DMS53 treated with DMSO at 0.1 percent for 48 hours (cell line): ENCODE results near the gene COL6A2.
"Not testable (repeated sequence)": the region's sequence is repeated elsewhere in the genome, so short reads cannot be mapped to it uniquely, and the experiment has no call there.

ENCODE experiments used
- DNase-seq: peaks from one replicate; lab custom pipeline; 2025; ENCODE audit not compliant: unreplicated experiment; lab: John Stamatoyannopoulos, UW

COL6A2 gene

DNA sequence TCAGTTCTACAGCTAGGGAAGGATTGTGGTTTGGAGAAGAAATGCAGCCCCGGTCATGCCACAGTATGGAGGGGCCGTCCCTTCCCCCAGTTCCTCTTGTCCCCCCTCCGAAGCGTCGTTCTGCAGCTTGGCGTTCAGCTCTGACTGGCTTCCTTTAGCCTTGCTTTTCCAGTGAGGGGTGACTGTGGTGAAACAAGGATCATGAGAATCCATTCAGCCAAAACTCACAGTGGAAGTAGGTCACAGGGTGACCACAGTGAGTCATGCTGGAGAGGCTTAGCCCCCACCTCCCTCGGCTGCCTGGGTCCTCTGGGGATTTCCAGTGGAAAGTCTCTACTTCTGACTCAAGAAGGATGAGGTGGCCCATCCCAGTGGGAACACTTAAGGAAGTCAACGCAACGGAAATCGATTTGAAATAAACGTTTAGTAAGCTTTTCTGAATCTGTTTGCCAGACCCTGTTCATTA lies 37.3 kb upstream of the COL6A2 start:
- no peak for DNase-seq

DNA sequence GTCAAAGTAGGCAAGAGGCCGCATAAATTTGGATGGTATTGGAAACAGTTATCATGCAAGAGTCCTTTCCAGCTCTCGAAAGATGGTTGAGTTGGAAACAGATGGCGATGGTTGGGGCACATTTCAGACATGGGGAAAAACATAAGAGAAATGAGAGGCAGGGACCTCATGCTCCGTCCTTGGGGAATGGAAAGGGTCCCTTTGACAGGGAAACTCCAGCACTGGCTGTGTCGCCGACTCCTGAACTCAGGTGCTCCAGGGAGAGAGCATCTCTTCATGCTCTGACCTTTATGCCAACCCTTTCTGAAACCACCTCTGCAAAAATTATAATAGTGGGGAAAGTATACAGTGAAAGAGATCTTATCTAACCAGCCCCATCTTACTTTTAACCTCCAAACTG lies 36.8 kb upstream of the COL6A2 start:
- no peak for DNase-seq

DNA sequence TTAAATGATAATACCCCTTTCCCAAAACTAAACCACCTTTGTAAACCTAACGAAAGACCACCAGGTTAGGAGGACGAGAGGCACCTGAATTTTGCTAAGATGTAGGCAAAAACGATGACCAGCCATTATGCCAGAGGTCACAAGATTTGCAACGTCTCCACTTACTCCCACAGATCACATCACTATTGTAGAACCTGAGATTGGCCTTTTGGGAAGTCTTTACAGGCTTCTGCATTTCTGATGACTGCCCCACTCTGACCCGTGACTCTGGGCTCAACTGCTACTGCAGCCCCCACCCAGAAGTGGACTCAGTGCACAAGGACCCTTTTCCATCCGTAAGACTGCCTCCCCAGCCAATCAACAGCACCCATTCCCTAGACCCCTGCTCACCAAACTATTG lies 36.4 kb upstream of the COL6A2 start:
- DNase-seq: no peak

DNA sequence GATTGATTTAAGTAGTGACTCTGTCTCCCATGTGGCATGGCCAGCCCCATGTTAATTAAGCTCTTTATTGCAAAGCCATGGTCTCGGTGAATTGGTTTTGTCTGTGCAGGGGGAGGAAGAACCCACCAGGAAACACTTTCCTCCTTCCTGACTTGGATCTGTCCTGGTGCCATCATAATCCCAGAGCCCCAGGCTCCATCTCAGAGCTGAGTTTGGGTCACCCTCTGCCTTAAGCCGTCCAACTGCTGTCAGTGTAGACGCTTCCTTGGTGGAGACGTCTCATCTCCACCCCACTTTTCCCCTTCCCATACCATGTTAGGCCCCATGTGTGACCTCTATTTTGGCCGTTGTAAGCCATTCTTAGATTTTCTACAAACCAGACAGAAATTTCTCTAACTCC lies 36.0 kb upstream of the COL6A2 start:
- no peak for DNase-seq

DNA sequence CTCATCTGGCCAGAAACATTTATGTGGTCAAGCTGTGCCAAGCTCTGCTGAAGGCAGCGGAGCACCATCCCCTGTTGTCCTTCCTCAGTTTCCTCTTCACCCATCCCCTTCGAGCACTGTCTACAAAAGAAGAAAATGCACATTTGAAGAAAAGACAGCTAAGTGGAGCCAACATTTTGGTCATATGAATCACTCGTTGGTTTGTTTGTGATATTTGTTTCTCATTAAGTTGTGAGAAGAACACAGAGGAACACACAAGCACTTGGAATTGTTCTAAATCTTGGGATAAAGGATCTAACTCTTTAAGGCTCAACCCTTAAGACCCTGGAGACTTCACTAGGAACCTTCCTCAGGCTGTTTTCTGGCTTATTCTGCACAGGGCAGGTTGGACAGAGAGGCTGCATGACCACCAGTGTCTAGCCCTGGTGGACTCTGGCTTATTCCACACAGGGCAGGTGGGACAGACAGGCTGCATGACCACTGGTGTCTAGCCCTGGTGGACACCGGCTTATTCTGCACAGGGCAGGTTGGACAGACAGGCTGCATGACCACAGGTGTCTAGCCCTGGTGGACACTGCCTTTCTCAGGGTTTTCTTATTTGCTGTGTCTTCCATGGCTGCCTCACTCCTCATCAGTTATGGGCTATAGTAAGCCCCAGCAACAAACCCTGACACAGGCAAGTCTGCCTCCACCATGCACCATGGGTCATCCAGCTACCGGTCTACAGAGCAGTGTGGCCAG lies 35.3 kb upstream of the COL6A2 start:
- DNase-seq: no peak

DNA sequence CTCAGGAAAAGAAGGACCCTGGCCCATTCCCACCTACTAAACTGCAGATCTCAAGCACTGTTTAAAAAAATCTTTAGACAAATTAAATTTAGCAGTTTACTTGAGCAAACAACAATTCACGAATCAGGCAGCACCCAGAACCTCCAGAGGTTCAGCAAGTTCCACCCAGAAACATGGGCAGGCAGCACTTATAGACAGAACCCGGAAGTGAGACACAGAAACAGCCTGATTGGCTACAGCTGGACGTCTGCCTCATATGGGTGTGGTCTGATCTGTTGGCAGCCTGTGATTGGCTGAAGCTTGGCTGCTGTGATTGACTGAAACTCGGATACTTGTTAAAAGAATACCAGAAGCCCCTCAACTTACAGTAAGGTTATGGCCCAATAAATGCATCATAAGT lies 34.7 kb upstream of the COL6A2 start:
- DNase-seq: no peak

DNA sequence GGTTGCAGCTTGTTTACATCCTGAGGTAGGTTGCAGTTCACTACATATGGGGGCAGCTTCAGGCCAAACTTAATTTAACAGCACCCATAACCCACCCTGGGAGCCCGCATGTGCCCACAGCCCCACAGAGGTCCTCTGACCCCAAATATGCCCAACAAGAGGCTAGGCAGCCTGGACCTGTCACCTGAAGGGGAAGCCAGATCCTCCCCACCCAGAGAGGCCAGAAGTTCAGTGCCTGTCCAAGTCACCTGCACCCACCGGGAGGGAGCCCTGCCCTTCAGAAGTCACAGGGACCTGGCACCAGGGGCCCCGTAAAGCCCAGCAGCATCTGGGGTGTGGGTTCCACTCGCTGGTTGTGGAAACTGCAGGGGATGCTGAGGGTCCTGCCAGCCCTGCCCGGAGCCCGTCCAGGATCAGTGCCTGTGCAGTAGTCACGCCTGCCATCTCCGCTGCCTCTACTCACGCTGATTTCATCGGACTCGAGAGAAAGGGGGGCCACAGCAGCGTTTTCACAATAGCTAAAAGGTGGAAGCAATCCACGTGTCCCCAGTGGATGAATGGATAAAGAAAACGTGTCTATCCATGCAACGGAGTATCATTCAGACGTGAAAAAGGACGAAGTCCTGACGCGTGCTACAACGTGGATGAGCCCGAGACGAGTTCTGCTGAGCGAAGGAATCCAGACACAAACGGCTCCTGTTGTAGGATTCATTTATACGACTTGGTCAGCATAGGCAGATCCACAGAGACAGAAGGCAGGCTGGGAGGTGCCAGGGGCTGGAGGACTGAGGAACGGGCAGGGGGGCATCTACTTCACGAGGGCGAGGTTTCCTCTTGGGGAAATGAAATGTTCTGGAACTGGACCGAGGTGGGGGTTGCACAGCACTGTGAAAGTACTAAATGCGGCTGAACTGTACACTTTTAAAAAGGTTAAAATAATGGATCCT lies 33.9 kb upstream of the COL6A2 start:
- no peak for DNase-seq

DNA sequence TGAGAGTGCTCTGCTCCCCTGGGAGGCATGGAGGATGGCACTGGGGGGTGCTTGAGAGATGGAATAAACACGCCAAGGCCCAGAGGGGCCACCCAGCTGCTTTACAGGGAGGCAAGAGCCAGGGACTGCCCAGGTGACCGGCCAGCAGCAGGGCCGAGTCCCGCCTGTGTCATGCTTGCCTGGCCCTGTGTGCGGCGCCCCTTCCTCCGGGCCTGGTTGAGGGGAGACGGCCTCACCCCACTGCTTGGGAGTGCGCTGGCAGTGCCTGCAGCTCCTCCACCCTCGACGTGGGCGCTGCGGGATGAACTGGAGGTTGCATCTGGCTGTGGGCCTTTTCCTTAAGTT lies 33.1 kb upstream of the COL6A2 start:
- DNase-seq: no peak

DNA sequence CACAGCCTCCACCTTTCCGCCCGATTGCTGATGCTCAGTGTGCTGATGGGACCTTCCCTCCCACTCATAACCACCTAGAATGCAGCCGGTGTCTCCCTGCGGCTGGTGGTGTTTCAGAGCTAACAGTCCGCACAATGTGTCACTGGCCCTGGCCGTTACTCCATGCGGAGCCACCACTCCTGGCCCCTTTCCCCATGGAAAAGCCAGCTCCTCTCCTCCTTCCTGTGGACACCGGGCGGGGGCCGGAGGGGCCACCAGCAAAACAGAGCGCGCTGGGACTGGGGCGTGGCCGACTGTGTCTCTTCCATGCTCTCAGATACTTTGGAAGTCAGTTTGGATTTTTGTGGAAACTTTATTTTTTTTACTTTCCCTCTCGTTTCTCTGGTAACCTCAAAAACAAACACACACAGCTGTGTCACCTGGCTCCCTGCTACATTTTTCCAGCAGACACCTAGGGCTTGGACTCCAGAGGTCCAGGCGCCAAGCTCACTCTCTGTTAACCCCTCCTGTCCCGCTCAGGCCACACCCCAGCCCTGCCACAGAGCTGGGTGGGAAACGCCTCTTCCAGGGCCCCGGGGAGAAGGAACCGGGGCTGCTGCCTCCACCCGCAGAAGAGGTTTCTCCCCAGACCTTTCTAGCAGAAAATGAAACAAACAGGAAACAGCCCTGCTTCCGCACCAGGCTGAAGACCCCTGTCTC lies 32.5 kb upstream of the COL6A2 start:
- no peak for DNase-seq

DNA sequence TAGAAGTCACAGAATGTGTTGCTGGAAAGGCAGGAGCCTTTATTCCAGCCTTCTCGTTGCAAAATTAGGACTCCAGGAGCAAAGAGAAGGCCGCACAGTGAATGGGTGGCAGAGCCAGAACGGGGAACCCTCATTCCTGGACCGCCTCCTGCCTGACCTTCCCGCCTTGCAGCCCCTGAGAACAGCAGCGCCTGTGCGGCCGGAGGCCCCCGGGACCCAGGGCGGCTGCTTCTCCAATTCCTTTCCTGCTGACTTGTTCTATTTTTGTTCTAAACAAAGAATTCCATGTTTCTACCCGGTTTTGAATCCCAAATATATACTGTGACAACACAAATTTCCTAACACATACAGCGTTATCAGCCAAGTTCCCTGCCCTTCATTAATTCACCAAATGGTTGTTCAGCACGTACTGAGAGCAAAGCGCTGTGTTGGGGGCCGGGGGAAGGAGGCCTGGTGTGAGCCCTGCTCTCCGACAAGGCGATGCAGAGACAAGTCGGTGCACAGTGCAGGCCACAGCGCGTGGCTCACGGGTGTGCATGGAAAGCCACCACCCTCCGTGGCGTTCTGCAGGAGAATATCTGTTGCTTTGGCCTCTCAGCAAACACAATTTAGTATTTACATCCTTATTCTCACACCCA lies 31.9 kb upstream of the COL6A2 start:
- no peak for DNase-seq

DNA sequence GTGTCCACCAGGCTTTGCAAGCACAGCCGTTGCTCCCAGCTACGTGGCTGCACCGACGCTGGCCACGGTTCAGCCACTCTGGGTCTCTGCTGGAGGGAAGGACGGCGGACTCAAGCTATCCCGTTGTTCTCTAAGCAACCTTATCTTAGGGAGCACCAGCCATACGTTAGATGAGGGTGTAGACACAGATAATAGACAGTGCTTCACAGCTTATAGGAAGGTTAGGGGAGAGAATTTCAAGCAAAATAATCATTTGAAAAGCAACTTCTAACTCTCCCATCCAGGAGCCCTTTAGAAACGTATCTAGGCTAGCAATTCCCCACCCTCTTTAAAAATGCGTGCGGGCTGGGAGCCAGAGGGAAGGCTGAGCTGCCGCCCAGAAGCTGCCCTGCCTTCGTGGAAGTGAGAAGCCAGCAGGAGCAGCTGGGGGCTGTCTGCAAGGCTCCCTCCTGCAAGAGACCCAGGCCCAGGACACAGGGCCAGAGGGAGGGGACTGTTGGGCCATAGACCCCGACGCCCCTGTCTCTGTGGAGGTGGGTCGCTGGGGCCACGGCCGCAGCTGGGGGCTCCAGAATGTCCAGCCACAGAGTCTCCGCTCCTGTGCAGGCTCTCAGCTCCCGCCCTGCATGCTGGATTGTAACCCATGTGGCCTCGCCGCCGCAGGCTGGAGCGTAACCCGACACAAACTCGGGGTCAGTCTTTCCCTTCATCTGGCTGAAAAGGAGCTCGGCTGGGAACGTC lies 31.2 kb upstream of the COL6A2 start:
- no peak for DNase-seq

DNA sequence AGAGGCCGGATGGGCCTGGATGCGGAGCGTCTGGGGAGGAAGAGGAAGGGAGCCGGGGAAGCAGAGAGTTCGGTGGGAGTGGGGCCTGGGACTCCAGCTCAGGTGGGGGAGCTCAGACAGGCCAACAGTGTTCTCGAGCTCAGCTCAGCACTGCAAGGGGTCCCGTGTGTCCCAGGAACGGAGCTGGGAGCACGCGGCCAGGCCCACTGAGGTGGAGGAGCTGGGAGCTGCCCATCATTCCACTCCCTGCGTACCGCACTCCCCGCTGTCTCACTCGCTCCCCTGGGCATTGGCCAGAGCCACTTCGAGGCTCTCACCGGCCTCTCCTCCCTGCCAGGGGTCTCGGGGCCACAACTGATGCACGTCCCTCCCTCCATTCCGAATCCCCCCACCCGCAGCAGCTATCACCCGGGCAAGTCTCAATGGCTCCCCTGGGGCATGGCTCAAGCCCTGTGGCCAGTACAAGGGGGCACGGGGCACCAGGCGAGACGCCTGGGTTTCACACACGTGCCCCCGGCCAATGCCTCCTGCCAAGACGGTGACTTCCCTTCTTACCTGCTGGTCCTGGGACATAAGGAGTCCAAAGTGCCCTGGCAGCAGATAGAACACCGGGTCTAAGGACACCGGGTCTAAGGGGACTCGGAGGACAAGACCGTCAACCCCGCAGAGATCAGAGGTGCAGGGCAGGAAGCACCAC lies 30.3 kb upstream of the COL6A2 start:
- no peak for DNase-seq

DNA sequence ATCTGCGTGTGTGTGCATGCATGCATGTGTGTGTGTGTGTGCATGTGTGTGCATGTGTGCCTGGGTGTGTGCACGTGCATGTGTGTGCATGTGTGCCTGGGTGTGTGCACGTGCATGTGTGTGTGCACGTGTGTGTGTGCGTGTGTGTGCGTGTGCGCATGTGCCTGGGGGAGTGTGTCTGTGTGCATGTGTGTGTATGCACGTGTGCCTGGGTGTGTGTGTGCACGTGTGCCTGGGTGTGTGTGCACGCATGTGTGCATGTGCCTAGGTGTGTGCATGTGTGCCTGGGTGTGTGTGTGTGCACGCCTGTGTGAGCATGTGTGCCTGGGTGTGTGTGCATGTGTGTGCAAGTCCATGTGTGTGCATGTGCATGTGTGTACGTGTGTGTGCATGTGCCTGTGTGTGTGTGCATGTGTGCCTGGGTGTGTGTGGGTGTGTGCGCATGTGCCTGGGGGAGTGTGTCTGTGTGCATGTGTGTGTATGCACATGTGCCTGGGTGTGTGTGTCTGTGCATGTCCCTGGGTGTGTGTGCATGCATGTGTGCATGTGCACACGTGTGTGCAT lies 29.3 kb upstream of the COL6A2 start:
- no peak for DNase-seq

DNA sequence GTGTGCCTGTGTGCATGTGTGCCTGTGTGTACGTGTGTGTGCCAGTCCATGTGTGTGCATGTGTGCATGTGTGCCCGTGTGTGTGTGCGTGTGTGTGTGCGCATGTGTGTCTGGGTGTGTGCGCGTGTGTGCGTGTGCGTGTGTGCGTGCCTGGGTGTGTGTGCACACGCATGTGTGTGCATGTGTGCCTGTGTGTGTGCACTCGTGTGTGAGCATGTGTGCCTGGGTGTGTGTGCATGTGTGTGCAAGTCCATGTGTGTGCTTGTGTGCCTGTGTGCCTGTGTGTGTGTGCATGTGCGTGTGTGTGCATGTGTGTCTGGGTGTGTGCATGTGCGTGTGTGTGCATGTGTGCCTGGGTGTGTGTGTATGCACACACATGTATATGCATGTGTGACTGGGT lies 28.7 kb upstream of the COL6A2 start:
- no peak for DNase-seq

DNA sequence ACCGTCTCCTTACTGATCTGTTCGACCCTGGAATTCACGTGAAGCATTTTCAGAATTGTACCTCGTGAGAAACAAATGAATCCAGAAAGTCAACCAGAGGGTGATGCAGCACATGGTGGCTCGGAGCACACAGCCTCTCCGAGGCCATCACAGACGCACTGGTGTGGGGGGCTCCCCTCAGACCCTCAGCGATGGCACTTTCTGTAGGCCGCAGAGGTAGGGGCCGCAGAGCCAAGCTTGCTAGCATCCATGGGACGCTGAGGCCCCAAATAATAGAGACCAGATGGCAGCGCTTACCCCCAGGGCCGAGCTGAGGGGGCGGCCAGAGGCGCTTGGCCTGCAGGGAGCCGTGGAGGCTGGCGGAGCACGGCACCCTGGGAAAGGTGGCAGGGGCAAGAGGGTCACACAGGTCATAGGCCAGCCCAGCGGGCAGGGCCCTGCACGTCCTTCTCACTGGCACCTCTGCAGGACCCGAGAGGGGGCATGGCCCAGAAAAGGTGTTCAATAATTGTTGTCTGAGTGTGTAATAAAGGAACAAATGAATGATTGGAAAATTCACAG lies 28.1 kb upstream of the COL6A2 start:
- DNase-seq: no peak

DNA sequence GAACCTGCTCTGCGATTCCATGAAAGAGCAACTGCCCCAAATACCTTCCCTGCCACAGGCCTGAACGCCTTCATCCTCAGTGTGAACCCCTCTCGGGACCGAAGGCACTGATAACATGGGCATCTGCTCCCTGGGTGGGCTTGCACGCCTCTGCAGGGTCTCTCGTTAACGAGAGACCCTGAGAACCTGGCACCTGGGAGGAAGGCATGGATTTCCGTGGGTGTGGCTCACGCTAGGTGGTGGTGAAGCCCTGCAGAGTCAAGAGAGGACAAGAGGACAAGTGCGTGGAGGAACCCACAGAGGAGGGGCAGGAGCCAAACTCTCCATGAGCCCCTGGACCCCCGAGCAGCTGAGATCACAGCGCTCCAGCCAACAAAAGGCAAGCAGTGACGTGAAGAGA lies 26.8 kb upstream of the COL6A2 start:
- DNase-seq: no peak

DNA sequence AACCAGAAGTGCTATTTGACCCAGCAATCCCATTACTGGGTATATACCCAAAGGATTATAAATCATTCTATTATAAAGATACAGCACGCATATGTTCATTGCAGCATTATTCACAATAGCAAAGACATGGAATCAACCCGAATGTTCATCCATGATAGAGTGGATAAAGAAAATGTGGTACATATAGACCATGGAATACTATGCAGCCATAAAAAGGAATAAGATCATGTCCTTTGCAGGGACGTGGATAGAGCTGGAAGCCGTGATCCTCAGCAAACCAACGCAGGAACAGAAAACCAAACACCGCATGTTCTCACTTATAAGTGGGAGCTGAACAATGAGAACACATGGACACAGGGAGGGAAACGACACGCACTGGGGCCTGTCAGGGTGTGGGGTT lies 21.2 kb upstream of the COL6A2 start:
- DNase-seq: not testable (repeated sequence)

DNA sequence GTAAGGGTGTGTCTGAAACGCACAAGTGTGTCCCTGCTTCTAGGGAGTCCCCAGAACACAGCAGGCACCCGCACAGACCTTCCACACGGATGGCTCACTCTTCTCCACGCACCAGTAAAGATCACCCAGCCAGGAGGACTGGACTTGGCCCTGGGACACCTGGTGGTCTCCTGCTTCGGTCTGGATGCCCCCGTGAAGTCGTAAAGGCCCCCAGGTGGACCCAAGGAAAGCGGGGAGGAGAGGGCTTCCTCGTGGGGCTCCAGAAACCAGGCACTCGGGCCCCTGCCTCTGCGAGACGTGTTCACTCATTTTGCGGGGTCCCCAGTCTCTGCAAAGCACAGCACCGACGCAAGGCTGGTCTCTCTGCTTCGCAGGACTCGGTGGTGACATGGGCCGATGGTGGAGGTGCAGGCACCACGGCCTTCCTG lies 20.2 kb upstream of the COL6A2 start:
- DNase-seq: no peak

DNA sequence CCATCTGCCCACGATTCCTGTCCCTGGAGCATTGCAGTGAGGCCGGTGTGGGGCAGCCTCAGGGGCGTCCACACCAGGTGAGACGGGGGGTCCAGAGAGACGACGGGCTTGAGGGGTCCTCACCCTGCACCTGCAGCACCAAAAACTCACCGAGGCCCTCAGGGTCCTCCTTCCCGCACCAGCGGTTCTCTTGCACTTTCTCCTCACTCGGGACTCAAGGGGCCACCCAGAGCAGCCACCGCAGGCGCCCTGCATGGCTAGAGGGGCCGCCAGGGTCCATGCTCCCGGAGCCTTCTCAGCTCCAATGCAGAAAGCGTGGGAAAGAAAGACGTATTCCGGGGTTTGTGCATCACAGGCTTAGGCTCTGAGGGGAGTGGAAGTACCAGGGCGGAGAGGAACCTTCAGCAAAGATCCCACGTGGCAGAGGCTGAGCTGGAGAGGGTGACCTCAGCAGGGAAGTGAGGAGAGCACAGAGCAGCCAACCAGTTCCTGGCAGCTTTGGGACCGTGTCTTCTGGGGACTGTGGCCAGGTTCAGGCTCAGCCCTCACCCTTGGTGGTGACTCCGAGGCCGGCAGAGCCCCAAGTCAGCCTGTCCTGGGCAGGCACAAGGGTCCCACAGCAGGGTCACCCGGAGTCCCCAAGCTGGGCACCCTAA lies 19.5 kb upstream of the COL6A2 start:
- no peak for DNase-seq
